Measurements from ENCODE around the gene GPC1.

DNA sequence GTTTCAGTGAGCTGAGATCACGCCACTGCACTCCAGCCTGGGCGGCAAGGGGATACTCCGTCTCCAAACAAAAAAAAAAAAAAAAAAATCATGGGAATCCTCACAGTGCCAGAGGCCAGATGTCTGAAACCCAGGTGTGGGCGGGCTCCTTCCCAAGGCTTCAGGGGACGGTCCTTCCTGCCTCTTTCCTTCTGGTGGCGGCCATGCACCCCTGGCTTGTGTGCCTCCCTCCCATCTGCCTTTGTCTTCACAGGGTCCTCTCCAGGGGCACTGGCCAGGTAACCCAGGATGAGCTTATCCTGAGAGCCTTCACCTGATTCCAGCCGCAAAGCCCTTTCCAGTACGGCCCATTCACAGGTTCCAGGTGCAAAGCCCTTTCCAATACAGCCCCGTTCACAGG, 40.9 kb upstream of the GPC1 start:
- TF ChIP-seq POLR2AphosphoS5 (IDR thresholded peaks at IDR 0.05; ENCODE audit: low read depth, low read length) (no peak), POLR2A (IDR thresholded peaks at IDR 0.05; ENCODE audit: low read depth, low read length) (no peak), TAF1 (IDR thresholded peaks at IDR 0.05; ENCODE audit: low read depth, low read length) (no peak), SPI1 (IDR thresholded peaks at IDR 0.05; ENCODE audit: low read depth, low read length) (no peak)

Data from GM12891 (cell line).